Panc1 (cell line): Measurements from ENCODE around the gene ATOH7. TPM values are rescaled to one million over a fixed set of nuclear protein-coding genes. Genes with fewer than 3 reads are reported as not detected.

Experiments used
- ATAC-seq: fragments of 200-7000 bp; cut with Tn5 transposase; 2 replicates; pipeline ENCODE4 v1.9.1; 2020; ENCODE audit warnings: mild to moderate bottlenecking, moderate library complexity
- BruUV-seq: library from RNA; stranded (reverse); fragments of 400-500 nt; replicated peaks from 2 replicates; lab custom pipeline; 2021; lab: Mats Ljungman, UMichigan
- CTCF ChIA-PET: fragments of 300-600 bp; sonication (Branson Sonifier 250); formaldehyde crosslinking; loops from one replicate; lab custom pipeline; 2022; ENCODE audit warnings: antibody characterized with exemption; lab: Charles Lee
- POLR2A ChIA-PET: fragments of 300-600 bp; sonication (Branson Sonifier 250); formaldehyde crosslinking; loops from one replicate; lab custom pipeline; 2022; ENCODE audit warnings: antibody characterized with exemption; lab: Charles Lee
- DNase-seq: peaks from one replicate; pipeline ENCODE4 v3.0.0-alpha.2; 2010; ENCODE audit warnings: low read depth, low spot score
- H3K27ac ChIP-seq: 2 replicates; pipeline ENCODE4 v1.5.1; 2011; ENCODE audit warnings: mild to moderate bottlenecking, low read length, inconsistent platforms
- H3K27me3 ChIP-seq: fragments of 200-500 bp; sonication (Bioruptor generic); 2 replicates; pipeline ENCODE4 v1.6.0; 2014; ENCODE audit warnings: low read length, inconsistent platforms; ENCODE audit not compliant: control insufficient read depth, insufficient read depth
- H3K36me3 ChIP-seq: fragments of 200-500 bp; sonication (Bioruptor generic); 2 replicates; pipeline ENCODE4 v1.5.1; 2014; ENCODE audit warnings: inconsistent platforms, mild to moderate bottlenecking, low read length, moderate library complexity; ENCODE audit not compliant: control insufficient read depth, insufficient read depth
- H3K4me1 ChIP-seq: 2 replicates; pipeline ENCODE4 v1.5.1; 2011; ENCODE audit warnings: inconsistent platforms, mild to moderate bottlenecking, low read length, moderate library complexity; ENCODE audit not compliant: control insufficient read depth, insufficient read depth
- H3K4me3 ChIP-seq, 2 experiments: 2 replicates each; pipeline ENCODE4 v1.5.1; 2011 to 2012; ENCODE audit warnings: low read depth in 2 of 2, low read length in 2 of 2, mild to moderate bottlenecking in 2 of 2, inconsistent platforms in 1 of 2, moderate library complexity in 1 of 2
- H3K9me3 ChIP-seq: fragments of 200-500 bp; sonication (Bioruptor generic); 2 replicates; pipeline ENCODE4 v1.5.1; 2014; ENCODE audit warnings: low read depth, mild to moderate bottlenecking, inconsistent platforms, low read length, moderate library complexity; ENCODE audit not compliant: control insufficient read depth, insufficient read depth
- POLR2AphosphoS5 ChIP-seq: IDR thresholded peaks from 2 replicates; pipeline ENCODE4 v1.6.1; 2012; ENCODE audit warnings: mild to moderate bottlenecking, low read depth, low read length, moderate library complexity
- SIN3A ChIP-seq: IDR thresholded peaks from 2 replicates; pipeline ENCODE4 v1.6.1; 2012; ENCODE audit warnings: low read depth, mild to moderate bottlenecking, low read length, moderate library complexity, borderline replicate concordance; ENCODE audit not compliant: insufficient read depth
- TCF7L2 ChIP-seq: IDR thresholded peaks from 2 replicates; pipeline ENCODE4 v1.6.1; 2011; ENCODE audit warnings: mild to moderate bottlenecking, low read depth, low read length, inconsistent platforms
- in situ Hi-C: cut with HindIII; loops from 2 replicates; pipeline ENCODE4 v1.10.0; 2016; ENCODE audit warnings: low sequenced_read_pairs, low pct_unique_long_range_greater_than_20kb
- intact Hi-C: fragments of 100-400 bp; cut with micrococcal nuclease; formaldehyde crosslinking; loops from one replicate; pipeline ENCODE4 v1.10.0; 2022; ENCODE audit not compliant: unreplicated experiment
- total RNA-seq: library from RNA; stranded (reverse); gene quantifications from one replicate; pipeline ENCODE4 v1.2.1, GENCODE V29; 2021; ENCODE audit not compliant: unreplicated experiment
- TF ChIP-seq, protein P1 (sequence below): fragments of 450-650 bp; IDR thresholded peaks from 2 replicates; pipeline ENCODE4 v1.5.1; 2017; ENCODE audit warnings: mild to moderate bottlenecking
- TF ChIP-seq, protein P2 (sequence below), 2 experiments: IDR thresholded peaks; 2 replicates each; pipeline ENCODE4 v1.6.1; 2011 to 2012; ENCODE audit warnings: low read depth in 2 of 2, control low read depth in 1 of 2, low read length in 1 of 2, mild to moderate bottlenecking in 1 of 2, moderate library complexity in 1 of 2; ENCODE audit not compliant: insufficient read depth in 1 of 2

The ATOH7 gene
- total RNA-seq, 1 experiment from 2014 or later: 0.28 TPM

GRCh38 chr10:68239596-68240150 lies 7.8 kb upstream of the ATOH7 start:
- H3K36me3 ChIP-seq: no peaks in the 10 kb centered on the region
- H3K27me3 ChIP-seq: no peaks in the 10 kb centered on the region
- no peak for DNase-seq
- H3K9me3 ChIP-seq: no peaks in the 10 kb centered on the region
- no peak for TF ChIP-seq SIN3A
- no peak for TF ChIP-seq POLR2AphosphoS5
- TF ChIP-seq, protein P1, sequence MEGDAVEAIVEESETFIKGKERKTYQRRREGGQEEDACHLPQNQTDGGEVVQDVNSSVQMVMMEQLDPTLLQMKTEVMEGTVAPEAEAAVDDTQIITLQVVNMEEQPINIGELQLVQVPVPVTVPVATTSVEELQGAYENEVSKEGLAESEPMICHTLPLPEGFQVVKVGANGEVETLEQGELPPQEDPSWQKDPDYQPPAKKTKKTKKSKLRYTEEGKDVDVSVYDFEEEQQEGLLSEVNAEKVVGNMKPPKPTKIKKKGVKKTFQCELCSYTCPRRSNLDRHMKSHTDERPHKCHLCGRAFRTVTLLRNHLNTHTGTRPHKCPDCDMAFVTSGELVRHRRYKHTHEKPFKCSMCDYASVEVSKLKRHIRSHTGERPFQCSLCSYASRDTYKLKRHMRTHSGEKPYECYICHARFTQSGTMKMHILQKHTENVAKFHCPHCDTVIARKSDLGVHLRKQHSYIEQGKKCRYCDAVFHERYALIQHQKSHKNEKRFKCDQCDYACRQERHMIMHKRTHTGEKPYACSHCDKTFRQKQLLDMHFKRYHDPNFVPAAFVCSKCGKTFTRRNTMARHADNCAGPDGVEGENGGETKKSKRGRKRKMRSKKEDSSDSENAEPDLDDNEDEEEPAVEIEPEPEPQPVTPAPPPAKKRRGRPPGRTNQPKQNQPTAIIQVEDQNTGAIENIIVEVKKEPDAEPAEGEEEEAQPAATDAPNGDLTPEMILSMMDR: no peak
- no peak for TF ChIP-seq TCF7L2
- TF ChIP-seq, protein P2, sequence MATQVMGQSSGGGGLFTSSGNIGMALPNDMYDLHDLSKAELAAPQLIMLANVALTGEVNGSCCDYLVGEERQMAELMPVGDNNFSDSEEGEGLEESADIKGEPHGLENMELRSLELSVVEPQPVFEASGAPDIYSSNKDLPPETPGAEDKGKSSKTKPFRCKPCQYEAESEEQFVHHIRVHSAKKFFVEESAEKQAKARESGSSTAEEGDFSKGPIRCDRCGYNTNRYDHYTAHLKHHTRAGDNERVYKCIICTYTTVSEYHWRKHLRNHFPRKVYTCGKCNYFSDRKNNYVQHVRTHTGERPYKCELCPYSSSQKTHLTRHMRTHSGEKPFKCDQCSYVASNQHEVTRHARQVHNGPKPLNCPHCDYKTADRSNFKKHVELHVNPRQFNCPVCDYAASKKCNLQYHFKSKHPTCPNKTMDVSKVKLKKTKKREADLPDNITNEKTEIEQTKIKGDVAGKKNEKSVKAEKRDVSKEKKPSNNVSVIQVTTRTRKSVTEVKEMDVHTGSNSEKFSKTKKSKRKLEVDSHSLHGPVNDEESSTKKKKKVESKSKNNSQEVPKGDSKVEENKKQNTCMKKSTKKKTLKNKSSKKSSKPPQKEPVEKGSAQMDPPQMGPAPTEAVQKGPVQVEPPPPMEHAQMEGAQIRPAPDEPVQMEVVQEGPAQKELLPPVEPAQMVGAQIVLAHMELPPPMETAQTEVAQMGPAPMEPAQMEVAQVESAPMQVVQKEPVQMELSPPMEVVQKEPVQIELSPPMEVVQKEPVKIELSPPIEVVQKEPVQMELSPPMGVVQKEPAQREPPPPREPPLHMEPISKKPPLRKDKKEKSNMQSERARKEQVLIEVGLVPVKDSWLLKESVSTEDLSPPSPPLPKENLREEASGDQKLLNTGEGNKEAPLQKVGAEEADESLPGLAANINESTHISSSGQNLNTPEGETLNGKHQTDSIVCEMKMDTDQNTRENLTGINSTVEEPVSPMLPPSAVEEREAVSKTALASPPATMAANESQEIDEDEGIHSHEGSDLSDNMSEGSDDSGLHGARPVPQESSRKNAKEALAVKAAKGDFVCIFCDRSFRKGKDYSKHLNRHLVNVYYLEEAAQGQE (IDR thresholded peaks at IDR 0.05; ENCODE audit: insufficient read depth in 1 of 2, low read depth in 2 of 2, low read length in 1 of 2): no peak
- no peaks in the 10 kb centered on the region for H3K4me1 ChIP-seq
- BruUV-seq: no TSS peak
- in situ Hi-C loops (no loop called here), intact Hi-C loops (no loop called here)
- CTCF ChIA-PET: interaction anchor here (1.3 kb wide), 1 partner anchor 62 kb away, joined by 3 read pairs; no protein-coding TSS in a partner anchor
- ATAC-seq: no peak
- no peak overlapping the region for H3K4me3 ChIP-seq
- no peak overlapping the region for H3K27ac ChIP-seq
- POLR2A ChIA-PET: no interaction called here

- Histone ChIP-seq H3K9me3 (no peaks in the 10 kb centered on the region), H3K36me3 (no peaks in the 10 kb centered on the region), H3K27me3 (no peaks in the 10 kb centered on the region), H3K27ac (no peak overlapping the region), H3K4me3 (no peak overlapping the region), H3K4me1 (no peaks in the 10 kb centered on the region)
- BruUV-seq: no TSS peak
- DNase-seq (no peak), ATAC-seq (no peak)
- CTCF ChIA-PET: no interaction called here
- in situ Hi-C loops (no loop called here), intact Hi-C loops (no loop called here)
- POLR2A ChIA-PET: no interaction called here
- TF ChIP-seq TCF7L2 (no peak), POLR2AphosphoS5 (no peak), SIN3A (no peak)
- TF ChIP-seq, protein P1: no peak
- TF ChIP-seq, protein P2 (IDR thresholded peaks at IDR 0.05; ENCODE audit: insufficient read depth in 1 of 2, low read depth in 2 of 2, low read length in 1 of 2): no peak
These were observed 7.2 kb upstream of the ATOH7 start for GRCh38 chr10:68239069-68239468.
